HG03565 (cell line): ENCODE measurements around the gene BNIP1.
"Not testable (repeated sequence)": the region's sequence is repeated elsewhere in the genome, so short reads cannot be mapped to it uniquely, and the experiment has no call there.

Experiments used
- ATAC-seq: cut with Tn5 transposase; IDR thresholded peaks from one replicate; pipeline ENCODE4 v1.9.1; 2021; ENCODE audit warnings: mild to moderate bottlenecking, moderate library complexity; ENCODE audit not compliant: unreplicated experiment

Gene BNIP1, protein sequence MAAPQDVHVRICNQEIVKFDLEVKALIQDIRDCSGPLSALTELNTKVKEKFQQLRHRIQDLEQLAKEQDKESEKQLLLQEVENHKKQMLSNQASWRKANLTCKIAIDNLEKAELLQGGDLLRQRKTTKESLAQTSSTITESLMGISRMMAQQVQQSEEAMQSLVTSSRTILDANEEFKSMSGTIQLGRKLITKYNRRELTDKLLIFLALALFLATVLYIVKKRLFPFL

DNA sequence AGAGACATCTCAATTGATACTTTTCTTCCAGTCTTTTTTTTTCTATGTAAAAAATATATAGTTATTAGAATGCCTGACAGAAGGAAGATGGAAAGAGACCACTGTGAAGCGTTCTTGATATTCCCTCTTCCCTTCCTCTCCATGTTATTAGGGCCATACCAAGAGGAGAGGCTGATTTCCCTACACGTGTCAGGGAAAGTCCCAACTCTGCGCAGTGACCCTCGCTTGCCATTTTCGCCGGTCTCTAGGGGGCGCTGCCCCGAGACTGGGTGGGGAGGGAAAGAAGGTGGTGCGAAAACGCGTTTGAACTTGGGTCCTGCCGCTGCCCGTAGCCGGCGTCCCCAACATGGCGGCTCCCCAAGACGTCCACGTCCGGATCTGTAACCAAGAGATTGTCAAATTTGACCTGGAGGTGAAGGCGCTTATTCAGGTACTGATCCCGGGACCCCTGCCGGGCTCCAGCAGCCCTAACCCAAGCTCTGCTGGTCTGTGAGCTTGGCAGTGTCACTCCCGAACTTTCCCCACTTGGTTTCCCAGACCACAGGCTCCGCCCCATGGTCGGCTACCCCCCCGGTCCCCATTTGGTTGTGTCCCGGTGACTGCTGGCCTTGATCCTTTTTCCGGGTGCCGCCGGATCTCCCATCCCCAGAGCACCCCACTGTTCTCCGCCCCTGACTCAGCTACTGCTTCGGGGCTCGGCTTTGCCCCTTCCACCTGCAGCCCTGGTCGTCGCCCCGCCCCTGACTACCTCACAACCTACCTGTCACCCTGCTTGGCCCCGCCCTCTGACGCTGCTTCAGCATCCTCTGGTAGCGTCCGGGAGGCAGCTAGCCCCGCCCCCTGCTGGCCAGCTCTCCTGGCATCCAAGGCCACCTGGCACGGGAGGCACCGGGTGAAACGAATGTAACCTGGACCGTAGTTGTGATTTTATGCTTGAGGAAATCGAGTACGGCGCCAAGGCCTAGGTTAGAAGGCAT, at the start of gene BNIP1:
Gene BNIP1, plus strand, starts transcription at position 332 of the 977 bp plus-strand sequence. Its CDS starts 15 bp downstream, at position 347.
- ATAC-seq, result peak; percentile 81

DNA sequence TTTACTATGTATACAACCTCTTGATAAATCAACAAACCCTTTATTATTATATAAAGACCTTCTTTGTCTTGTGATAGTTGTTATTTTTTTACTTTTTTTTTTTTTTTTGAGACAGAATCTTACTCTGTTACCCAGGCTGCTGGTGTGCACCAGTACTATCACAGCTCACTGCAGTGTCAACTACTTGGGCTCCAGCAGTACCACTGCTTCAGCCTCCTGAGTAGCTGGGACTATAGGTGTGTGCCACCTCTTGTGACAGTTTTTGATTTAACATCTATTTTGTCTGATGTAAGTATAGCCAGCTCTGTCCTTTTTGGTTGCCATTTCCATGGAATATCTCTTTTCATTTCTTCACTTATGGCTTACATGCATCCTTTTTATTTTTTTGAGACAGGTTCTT, 45.5 kb upstream of the BNIP1 start:
- ATAC-seq, result no peak

DNA sequence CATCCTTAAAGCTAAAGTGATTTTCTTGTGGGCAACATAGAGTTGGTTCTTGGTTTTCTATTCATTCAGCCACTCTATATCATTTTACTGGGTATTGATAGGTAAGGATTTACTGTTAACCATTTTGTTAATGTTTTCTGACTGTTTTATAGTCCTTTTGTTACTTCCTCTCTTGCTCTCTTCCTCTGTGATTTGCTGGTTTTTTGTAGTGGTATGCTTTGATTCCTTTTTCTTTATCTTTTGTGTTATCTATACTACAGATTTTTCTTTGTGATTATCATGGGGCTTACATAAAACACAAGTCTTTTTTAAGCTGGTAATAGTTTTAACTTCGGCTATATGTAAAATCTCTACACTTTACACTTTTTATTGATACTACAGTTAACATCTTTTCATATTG, 44.9 kb upstream of the BNIP1 start:
- ATAC-seq, result no peak

DNA sequence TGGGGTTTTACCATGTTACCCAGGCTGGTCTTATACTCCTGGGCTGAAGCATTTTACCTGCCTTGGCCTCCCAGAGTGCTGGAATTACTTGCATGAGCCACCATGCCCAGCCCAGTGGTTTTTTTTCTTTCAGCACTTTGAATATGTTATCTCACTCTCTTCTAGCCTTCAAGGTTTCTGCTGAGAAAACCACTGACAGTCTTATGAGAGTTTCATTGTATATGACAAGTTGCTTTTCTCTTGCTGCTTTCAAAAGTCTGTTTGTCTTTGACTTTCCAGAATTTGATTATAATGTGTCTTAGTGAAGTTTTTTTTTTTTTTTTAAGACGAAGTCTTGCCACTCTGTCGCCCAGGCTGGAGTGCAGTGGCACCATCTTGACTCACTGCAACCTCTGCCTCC, 43.1 kb upstream of the BNIP1 start:
- no peak for ATAC-seq

DNA sequence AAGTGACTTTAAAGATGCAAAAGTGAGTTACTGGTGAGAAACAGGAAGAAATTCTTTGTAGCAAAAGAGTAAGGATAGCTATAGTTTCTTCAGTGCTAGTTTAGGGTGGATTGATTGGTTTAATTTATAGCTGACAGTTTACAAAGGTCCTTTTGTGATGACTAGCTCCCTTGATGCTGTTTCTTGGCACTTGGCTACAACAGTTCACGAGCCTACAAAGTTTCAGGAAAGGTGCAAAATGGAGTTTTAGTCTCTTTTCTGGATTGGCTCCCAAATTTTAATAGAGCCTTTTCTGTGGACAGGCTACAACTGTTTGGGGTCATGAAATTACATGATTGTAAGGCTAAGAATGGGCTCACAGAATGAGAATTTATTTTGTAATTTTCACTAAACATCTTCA, 40.9 kb upstream of the BNIP1 start:
- ATAC-seq, result no peak

DNA sequence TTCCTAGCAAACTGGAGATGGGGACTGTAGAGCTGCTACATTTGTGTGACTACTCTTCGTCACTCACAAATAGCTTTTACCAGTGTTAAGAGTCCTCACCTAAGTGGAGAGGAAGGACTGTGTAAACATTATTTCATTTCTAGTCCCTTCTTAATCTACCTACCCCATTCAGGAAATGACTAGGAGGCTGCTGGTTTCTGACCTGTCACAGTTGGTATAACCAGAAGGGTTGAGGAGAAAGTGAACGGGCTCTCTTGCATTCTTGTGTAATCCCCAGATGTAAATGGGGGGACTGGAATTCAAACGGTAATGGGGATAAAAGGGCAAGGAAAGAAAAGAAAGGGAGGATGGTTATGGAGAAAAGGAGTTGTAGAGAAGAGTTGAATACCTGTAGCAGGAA, 35.4 kb upstream of the BNIP1 start:
- no peak for ATAC-seq

DNA sequence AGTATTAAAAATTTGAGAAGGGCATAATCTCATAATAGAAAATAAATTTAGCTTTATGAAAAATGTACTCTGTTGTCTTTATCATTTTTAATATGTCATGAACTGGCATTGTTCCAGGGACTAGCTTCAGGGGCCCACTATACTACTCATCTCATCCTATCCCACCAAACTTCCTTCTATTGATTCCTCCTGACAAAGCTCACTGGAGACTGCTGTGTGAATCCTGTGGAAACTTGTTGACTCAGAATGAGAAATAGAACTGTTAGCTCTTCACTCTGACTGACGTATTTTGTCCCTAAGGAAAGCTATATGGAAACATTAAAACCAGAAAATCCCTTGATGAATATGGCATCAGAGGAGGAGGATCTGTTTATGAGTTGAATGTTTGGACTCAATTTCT, 29.8 kb upstream of the BNIP1 start:
- ATAC-seq, result no peak

DNA sequence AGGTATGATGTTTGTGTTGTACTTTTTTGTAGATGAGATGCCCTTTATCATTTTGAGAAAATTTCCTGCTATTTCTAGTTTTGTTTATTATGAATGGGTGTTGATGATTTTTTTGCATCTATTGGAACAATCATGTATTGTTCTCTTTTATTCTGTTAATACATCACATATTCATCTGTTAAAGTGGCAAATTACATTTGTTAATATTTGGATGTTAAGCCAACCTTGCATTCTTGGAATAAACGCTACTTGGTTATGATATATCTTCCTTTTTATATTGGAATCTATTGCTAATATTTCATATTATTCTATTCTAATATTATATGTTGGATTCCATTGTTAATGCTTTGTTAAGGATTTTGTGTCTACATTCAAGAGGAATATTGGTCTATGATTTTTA, 24.6 kb upstream of the BNIP1 start:
- ATAC-seq, result no peak

DNA sequence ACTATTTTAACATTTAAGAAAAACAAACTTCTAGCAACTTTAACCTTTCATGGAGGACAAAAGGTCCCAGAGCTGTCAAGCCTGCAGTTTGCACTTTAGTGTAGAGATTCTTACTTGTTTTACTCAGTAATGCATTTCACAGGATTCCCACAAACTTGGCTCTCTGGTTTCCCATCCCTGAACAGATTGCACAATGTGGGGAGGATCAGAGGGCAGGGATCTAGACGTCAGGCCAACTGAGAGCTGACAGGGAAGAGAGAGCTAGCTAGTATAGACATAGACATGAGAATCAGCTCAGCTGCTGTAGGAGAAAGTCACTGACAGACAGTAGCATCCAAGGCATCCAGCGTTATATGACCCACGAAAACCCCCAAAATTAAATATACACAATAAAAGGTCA, 20.9 kb upstream of the BNIP1 start:
- no peak for ATAC-seq

DNA sequence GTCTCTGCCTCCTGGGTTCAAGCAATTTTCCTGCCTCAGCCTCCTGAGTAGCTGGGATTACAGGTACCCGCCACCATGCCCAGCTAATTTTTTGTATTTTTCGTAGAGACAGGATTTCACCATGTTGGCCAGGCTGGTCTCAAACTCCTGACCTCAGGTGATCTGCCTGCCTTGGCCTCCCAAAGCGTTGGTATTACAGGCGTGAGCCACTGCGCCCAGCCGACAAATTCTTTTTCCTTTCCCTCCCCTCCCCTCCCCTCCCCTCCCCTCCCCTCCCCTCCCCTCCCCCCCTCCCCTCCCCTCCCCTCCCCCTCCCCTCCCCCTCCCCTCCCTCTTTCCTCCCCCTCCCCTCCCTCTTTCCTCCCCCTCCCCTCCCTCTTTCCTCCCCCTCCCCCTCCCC, 12.2 kb upstream of the BNIP1 start:
- ATAC-seq, result not testable (repeated sequence)

DNA sequence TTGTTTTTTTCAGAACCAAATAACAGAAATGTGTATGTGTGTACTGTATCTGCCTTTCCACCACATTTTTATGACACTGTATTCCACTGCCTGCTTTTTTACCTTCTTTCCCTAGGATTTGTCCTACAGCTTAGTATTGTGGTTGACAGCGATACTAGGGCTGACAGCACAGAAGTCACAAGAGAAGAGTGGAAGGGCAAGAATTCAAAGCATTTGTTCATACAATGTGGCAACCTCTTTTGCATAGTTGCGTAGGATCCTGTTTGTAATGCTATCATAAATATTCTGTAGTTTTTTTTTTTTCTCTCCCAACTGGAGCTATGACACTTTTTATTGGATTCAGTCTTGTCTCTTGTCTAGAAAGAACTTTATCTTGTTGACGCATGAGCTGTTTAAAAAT, 5.6 kb upstream of the BNIP1 start:
- ATAC-seq, result no peak

DNA sequence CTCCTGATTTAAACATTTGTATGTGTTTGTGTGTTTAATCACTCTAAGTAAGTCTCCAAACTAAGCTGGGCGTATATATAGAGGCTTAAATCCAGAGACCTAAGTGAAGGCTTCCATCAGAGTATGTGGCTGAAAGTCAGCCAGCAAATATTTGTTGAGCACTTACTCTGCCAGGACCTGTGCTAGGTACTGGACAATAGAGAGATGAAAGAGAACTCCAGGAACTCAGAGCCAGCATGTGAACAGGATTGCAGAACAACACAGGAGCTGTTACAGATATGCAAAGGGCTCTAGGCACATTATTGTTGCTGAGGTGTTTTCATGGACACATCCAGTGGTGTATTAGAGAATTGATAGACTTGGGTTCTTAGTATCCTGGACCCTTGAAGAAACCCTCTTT, 4.7 kb upstream of the BNIP1 start:
- ATAC-seq, result no peak

DNA sequence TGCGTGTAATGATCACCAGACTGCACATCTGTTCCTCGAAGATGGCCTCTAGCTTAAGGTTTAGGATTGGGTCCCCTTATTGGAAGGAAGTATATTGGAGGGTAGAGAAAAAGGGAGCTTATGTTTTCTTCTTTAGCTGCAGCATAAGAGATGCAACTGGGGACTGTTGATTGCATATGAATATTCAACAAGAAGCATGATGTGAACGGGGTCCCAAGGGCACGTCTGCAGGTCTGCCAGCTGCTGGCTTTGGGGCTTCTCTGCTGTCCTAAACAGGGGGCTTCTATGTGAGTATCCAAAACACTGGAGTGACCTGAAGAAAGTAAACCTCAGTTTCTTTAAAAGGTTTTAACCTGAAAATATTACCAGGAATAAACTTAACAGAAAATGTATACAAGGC, 3.6 kb upstream of the BNIP1 start:
- no peak for ATAC-seq

DNA sequence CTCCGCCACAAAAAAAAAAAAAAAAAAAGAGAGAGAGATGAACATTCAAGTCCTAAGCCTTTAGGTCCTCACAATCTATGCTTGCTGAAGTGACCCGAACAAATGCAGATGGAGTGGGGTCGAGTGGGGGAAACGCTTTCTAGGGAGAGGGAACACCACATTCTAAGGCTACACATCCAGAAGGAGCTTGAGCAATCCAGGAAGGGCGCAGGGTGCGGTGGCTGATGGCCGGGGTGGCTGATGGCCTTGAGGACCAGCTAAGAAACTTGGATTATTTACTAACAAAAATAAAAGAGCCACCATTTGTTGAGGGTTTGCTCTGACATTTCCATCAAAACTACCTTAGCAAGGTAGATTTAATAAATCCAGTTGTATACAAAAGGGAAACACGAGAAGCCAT, 764 bp upstream of the BNIP1 start:
- no peak for ATAC-seq

DNA sequence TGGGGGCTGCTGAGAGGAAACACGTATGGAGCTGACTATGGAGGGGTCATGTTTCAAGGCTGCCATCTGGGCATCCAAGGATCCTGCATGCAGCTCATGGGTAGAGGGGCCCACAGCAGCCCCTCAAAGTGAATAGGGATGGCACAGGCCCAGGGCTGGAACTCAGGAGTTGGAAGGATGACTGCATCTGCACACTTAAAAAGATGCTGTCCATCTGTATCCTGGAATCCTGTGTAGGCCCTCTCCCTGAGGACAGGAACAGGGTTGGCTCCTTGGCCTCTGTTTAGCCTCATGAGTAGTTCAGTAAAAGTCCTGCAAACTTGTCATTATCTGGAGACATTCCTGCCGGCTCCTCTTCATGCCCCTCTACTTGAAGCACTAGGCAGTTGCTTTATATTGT, 4.0 kb downstream of the BNIP1 start:
- ATAC-seq, result no peak

DNA sequence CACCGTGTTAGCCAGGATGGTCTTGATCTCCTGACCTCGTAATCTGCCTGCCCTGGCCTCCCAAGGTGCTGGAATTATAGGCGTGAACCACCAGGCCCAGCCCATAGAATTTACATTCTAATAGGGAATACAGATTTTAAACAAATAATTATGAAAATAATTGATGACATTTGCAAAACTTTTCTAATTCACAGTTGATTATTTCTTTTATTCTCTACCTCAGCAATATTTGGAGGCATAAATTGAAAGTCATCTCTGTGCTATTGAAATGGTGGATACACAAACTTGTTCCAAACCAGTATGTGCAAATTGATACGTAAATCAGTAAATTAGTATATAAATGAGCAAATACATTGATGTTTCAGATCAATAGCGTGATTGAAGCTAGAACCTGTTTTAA, 8.2 kb downstream of the BNIP1 start:
- ATAC-seq, result no peak

DNA sequence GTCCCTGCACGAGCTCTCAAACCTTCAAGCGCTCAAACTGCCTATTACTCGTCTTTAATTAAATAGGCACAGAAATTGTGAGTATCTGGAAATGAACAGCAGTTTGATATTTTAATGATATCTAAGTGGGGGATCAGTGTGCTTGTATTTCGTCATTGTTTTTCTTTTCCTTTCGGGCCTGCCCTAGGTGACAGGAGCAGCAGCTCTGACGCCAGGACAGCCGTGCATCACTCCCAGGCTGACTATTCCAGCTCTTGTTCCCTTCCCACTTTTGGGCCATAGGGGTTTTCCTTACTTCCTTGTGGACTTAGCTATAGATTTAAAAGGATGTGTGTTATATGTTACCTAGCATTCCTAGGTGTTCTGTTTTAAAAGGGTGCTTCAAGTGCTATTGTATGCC, 9.5 kb downstream of the BNIP1 start:
- ATAC-seq, result no peak

DNA sequence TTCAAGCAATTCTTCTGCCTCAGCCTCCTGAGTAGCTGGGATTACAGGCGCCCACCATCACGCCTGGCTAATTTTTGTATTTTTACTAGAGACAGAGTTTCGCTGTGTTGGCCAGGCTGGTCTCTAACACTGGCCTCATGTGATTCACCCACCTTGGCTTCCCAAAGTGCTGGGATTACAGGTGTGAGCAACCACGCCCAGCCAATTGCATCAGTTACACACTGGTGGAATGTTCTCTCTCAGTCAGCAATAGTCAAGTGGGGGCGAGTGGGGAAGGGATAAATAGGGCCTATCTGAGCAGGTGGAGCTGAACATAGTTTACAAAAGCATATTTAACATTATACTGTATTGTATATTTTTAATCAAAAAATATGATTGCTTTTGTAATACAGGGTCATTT, 10.3 kb downstream of the BNIP1 start:
- not testable (repeated sequence) for ATAC-seq

DNA sequence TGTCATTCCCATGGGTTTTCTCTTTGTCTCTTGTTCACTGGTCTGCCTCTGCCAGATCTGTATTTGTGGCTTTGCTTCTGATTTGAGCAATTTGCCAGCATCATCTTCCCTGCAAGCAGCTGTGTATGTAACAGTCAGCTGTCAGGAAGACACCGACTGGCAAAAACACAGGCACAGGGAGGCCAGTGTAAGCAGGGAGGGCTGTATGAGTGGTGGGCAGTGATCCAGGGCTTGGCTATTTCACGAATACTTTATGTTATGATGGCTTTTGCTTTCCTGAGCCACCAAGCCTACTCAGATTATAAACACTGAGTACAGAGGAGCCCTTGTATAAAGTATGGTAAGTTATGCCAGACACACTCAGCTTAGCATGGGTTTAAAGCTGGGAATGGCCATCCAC, 11.6 kb downstream of the BNIP1 start:
- ATAC-seq, result no peak

DNA sequence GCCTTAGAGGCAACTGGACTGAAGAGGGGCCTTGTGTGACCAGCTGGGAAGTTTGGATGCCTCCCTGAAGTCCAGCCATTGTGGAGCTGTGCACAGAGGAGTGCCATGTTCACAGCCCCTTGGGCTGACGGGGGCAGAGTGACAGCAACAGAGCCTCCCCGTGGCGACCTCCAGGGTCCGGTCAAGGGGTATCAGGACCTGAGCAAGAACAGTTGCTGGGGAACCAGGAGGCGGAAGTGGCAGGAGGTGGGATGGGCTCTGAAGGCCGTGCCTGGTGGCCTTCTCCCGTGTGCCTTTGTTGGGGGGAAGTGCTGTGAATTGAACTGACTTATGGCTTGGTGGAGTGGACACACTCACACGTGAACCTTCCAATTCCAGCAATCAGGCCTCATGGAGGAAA, 14.0 kb downstream of the BNIP1 start:
- no peak for ATAC-seq

DNA sequence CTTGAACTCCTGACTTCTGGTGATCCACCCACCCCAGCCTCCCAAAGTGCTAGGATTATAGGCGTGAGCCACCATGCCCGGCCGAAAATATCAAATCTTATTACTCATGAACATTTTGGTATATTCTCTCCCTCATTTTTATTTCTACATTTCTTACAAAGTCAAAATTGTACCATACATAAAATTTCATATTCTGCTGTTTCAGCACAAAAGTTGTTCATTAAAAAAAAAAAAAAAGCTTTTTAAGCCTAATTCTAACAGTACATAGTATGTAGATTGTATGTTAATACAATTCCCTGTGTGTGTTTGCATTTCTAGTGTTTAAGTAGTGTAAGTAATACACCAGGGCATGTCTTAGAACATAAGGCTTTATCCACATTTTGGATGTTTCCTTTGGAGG, 14.9 kb downstream of the BNIP1 start:
- ATAC-seq, result no peak

DNA sequence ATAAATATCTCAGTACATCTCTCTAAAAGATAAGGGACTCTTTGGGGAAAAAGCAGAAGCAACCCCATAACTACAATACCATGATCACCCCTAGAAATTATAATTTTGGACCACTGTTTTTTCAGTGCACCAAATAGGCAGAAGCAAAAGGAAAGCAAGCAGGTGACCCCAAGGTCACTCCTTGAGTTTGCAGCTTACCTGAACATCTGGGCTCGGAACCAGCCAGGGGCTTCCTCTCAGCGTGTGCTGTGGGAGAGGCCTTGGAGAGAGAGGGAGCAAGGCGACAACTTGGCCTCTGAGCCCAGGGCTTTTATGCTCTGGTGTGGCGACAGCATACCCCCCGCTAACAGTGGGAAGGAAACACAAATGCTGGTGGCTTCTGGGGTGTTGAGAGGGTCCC, 16.8 kb downstream of the BNIP1 start:
- ATAC-seq, result no peak
